ENCODE results near the gene NFE2L3. TPM values are rescaled to one million over a fixed set of nuclear protein-coding genes. Genes with fewer than 3 reads are reported as not detected.
"Not testable (repeated sequence)": the region's sequence is repeated elsewhere in the genome, so short reads cannot be mapped to it uniquely, and the experiment has no call there.

The NFE2L3 gene
- total and polyA plus RNA-seq, 4 donors: 0.38 to 3.1 (median 1.5) TPM

GRCh38 chr7:26170663-26171062 lies 18.7 kb downstream of the NFE2L3 start:
- Histone ChIP-seq H3K27ac (ENCODE audit: low read depth in 1 of 2, low read length in 2 of 2) (no peak overlapping the region), H3K4me1 (ENCODE audit: control insufficient read depth in 1 of 2, insufficient read depth in 2 of 2, low read length in 2 of 2) (no peaks in the 10 kb centered on the region), H3K4me3 (ENCODE audit: low read length in 2 of 2) (no peak overlapping the region), H3K36me3 (ENCODE audit: control insufficient read depth in 1 of 2, insufficient read depth in 2 of 2, low read length in 1 of 2) (no peaks in the 10 kb centered on the region), H3K27me3 (ENCODE audit: control insufficient read depth in 1 of 2, insufficient read depth in 2 of 2, low read length in 1 of 2) (no peaks in the 10 kb centered on the region), H3K9me3 (ENCODE audit: control insufficient read depth, low read length) (no peaks in the 10 kb centered on the region)
- intact Hi-C loops (cut with DNase I): no loop called here
- ATAC-seq (ENCODE audit: low FRiP score) (no peak), DNase-seq (no peak)
- 78 to 81% methylated on average over 1 of the region's 1 CpG for WGBS, 2 donors

- WGBS, 2 donors: 96 to 97% methylated on average over 2 of the region's 2 CpGs
- no peak for ATAC-seq (ENCODE audit: low FRiP score)
- no peaks in the 10 kb centered on the region for H3K36me3 ChIP-seq (ENCODE audit: control insufficient read depth in 1 of 2, insufficient read depth in 2 of 2, low read length in 1 of 2)
- H3K27me3 ChIP-seq (ENCODE audit: control insufficient read depth in 1 of 2, insufficient read depth in 2 of 2, low read length in 1 of 2): no peaks in the 10 kb centered on the region
- H3K27ac ChIP-seq (ENCODE audit: low read depth in 1 of 2, low read length in 2 of 2): no peak overlapping the region
- no peak for DNase-seq
- intact Hi-C loops (cut with DNase I): no loop called here
- H3K4me3 ChIP-seq (ENCODE audit: low read length in 2 of 2): no peak overlapping the region
- no peaks in the 10 kb centered on the region for H3K4me1 ChIP-seq (ENCODE audit: control insufficient read depth in 1 of 2, insufficient read depth in 2 of 2, low read length in 2 of 2)
- no peaks in the 10 kb centered on the region for H3K9me3 ChIP-seq (ENCODE audit: control insufficient read depth, low read length)
Observed at GRCh38 chr7:26171601-26172000, 19.6 kb downstream of the NFE2L3 start.

GRCh38 chr7:26172048-26172447 lies 20.1 kb downstream of the NFE2L3 start:
- no peaks in the 10 kb centered on the region for H3K4me1 ChIP-seq (ENCODE audit: control insufficient read depth in 1 of 2, insufficient read depth in 2 of 2, low read length in 2 of 2)
- no peaks in the 10 kb centered on the region for H3K27me3 ChIP-seq (ENCODE audit: control insufficient read depth in 1 of 2, insufficient read depth in 2 of 2, low read length in 1 of 2)
- ATAC-seq (ENCODE audit: low FRiP score) (no peak), DNase-seq (no peak)
- no peaks in the 10 kb centered on the region for H3K9me3 ChIP-seq (ENCODE audit: control insufficient read depth, low read length)
- 95% methylated on average over 1 of the region's 1 CpG for WGBS, 2 donors
- intact Hi-C loops (cut with DNase I): no loop called here
- no peak overlapping the region for H3K4me3 ChIP-seq (ENCODE audit: low read length in 2 of 2)
- no peak overlapping the region for H3K27ac ChIP-seq (ENCODE audit: low read depth in 1 of 2, low read length in 2 of 2)
- H3K36me3 ChIP-seq (ENCODE audit: control insufficient read depth in 1 of 2, insufficient read depth in 2 of 2, low read length in 1 of 2): no peaks in the 10 kb centered on the region

GRCh38 chr7:26175903-26176302 lies 23.9 kb downstream of the NFE2L3 start:
- H3K4me3 ChIP-seq (ENCODE audit: low read length in 2 of 2); H3K9me3 ChIP-seq (ENCODE audit: control insufficient read depth, low read length); H3K27me3 ChIP-seq (ENCODE audit: control insufficient read depth in 1 of 2, insufficient read depth in 2 of 2, low read length in 1 of 2); H3K36me3 ChIP-seq (ENCODE audit: control insufficient read depth in 1 of 2, insufficient read depth in 2 of 2, low read length in 1 of 2); H3K27ac ChIP-seq (ENCODE audit: low read depth in 1 of 2, low read length in 2 of 2); intact Hi-C loops (cut with DNase I); DNase-seq; H3K4me1 ChIP-seq (ENCODE audit: control insufficient read depth in 1 of 2, insufficient read depth in 2 of 2, low read length in 2 of 2); ATAC-seq (ENCODE audit: low FRiP score): not testable (repeated sequence)
- WGBS, 2 donors: 86 to 97% methylated on average over 2 of the region's 4 CpGs

GRCh38 chr7:26176696-26177095 lies 24.7 kb downstream of the NFE2L3 start:
- H3K27me3 ChIP-seq (ENCODE audit: control insufficient read depth in 1 of 2, insufficient read depth in 2 of 2, low read length in 1 of 2); H3K4me1 ChIP-seq (ENCODE audit: control insufficient read depth in 1 of 2, insufficient read depth in 2 of 2, low read length in 2 of 2); H3K27ac ChIP-seq (ENCODE audit: low read depth in 1 of 2, low read length in 2 of 2); H3K9me3 ChIP-seq (ENCODE audit: control insufficient read depth, low read length); DNase-seq; ATAC-seq (ENCODE audit: low FRiP score); H3K36me3 ChIP-seq (ENCODE audit: control insufficient read depth in 1 of 2, insufficient read depth in 2 of 2, low read length in 1 of 2); H3K4me3 ChIP-seq (ENCODE audit: low read length in 2 of 2); intact Hi-C loops (cut with DNase I): not testable (repeated sequence)
- 98 to 100% methylated on average over 3 to 20 of the region's 26 CpGs for WGBS, 2 donors

GRCh38 chr7:26177269-26177668 lies 25.3 kb downstream of the NFE2L3 start:
- H3K36me3 ChIP-seq (ENCODE audit: control insufficient read depth in 1 of 2, insufficient read depth in 2 of 2, low read length in 1 of 2); H3K27me3 ChIP-seq (ENCODE audit: control insufficient read depth in 1 of 2, insufficient read depth in 2 of 2, low read length in 1 of 2); H3K4me1 ChIP-seq (ENCODE audit: control insufficient read depth in 1 of 2, insufficient read depth in 2 of 2, low read length in 2 of 2); ATAC-seq (ENCODE audit: low FRiP score); H3K4me3 ChIP-seq (ENCODE audit: low read length in 2 of 2); H3K9me3 ChIP-seq (ENCODE audit: control insufficient read depth, low read length); DNase-seq; intact Hi-C loops (cut with DNase I); H3K27ac ChIP-seq (ENCODE audit: low read depth in 1 of 2, low read length in 2 of 2): not testable (repeated sequence)
- 92 to 93% methylated on average over 20 of the region's 20 CpGs for WGBS, 2 donors

- DNase-seq (no peak), ATAC-seq (ENCODE audit: low FRiP score) (peak; percentile 33)
- H3K4me1 ChIP-seq (ENCODE audit: control insufficient read depth in 1 of 2, insufficient read depth in 2 of 2, low read length in 2 of 2): no peaks in the 10 kb centered on the region
- no peak overlapping the region for H3K27ac ChIP-seq (ENCODE audit: low read depth in 1 of 2, low read length in 2 of 2)
- H3K9me3 ChIP-seq (ENCODE audit: control insufficient read depth, low read length): no peaks in the 10 kb centered on the region
- no peaks in the 10 kb centered on the region for H3K36me3 ChIP-seq (ENCODE audit: control insufficient read depth in 1 of 2, insufficient read depth in 2 of 2, low read length in 1 of 2)
- intact Hi-C loops (cut with DNase I): no loop called here
- WGBS, 2 donors: 75 to 79% methylated on average over 7 of the region's 7 CpGs
- H3K4me3 ChIP-seq (ENCODE audit: low read length in 2 of 2): no peak overlapping the region
- H3K27me3 ChIP-seq (ENCODE audit: control insufficient read depth in 1 of 2, insufficient read depth in 2 of 2, low read length in 1 of 2): no peaks in the 10 kb centered on the region
Observed at GRCh38 chr7:26178272-26178960, 26.4 kb downstream of the NFE2L3 start.

GRCh38 chr7:26179422-26179821 lies 27.4 kb downstream of the NFE2L3 start:
- DNase-seq: no peak

GRCh38 chr7:26179826-26180497 lies 28.0 kb downstream of the NFE2L3 start:
- 36 to 44% methylated on average over 8 of the region's 8 CpGs for WGBS, 2 donors
- H3K27ac ChIP-seq (ENCODE audit: low read depth in 1 of 2, low read length in 2 of 2): no peak overlapping the region
- H3K36me3 ChIP-seq (ENCODE audit: control insufficient read depth in 1 of 2, insufficient read depth in 2 of 2, low read length in 1 of 2): no peaks in the 10 kb centered on the region
- no peaks in the 10 kb centered on the region for H3K9me3 ChIP-seq (ENCODE audit: control insufficient read depth, low read length)
- no peak for DNase-seq
- intact Hi-C loops (cut with DNase I): no loop called here
- no peaks in the 10 kb centered on the region for H3K27me3 ChIP-seq (ENCODE audit: control insufficient read depth in 1 of 2, insufficient read depth in 2 of 2, low read length in 1 of 2)
- ATAC-seq (ENCODE audit: low FRiP score): no peak
- H3K4me1 ChIP-seq (ENCODE audit: control insufficient read depth in 1 of 2, insufficient read depth in 2 of 2, low read length in 2 of 2): no peaks in the 10 kb centered on the region
- H3K4me3 ChIP-seq (ENCODE audit: low read length in 2 of 2): no peak overlapping the region

More at GRCh38 chr7:26179422-26179821, 27.4 kb downstream of the NFE2L3 start:
- H3K4me3 ChIP-seq (ENCODE audit: low read length in 2 of 2): no peak overlapping the region
- H3K9me3 ChIP-seq (ENCODE audit: control insufficient read depth, low read length): no peaks in the 10 kb centered on the region
- H3K4me1 ChIP-seq (ENCODE audit: control insufficient read depth in 1 of 2, insufficient read depth in 2 of 2, low read length in 2 of 2): no peaks in the 10 kb centered on the region
- intact Hi-C loops (cut with DNase I): no loop called here
- H3K27me3 ChIP-seq (ENCODE audit: control insufficient read depth in 1 of 2, insufficient read depth in 2 of 2, low read length in 1 of 2): no peaks in the 10 kb centered on the region
- no peaks in the 10 kb centered on the region for H3K36me3 ChIP-seq (ENCODE audit: control insufficient read depth in 1 of 2, insufficient read depth in 2 of 2, low read length in 1 of 2)
- 43 to 51% methylated on average over 5 of the region's 5 CpGs for WGBS, 2 donors
- H3K27ac ChIP-seq (ENCODE audit: low read depth in 1 of 2, low read length in 2 of 2): no peak overlapping the region
- no peak for ATAC-seq (ENCODE audit: low FRiP score)

Measured in aorta (tissue), 5 donors.